HG03039 (cell line): ENCODE measurements around the gene NF2.

ENCODE experiments used
- ATAC-seq: cut with Tn5 transposase; IDR thresholded peaks from one replicate; pipeline ENCODE4 v1.9.1; 2021; ENCODE audit warnings: mild to moderate bottlenecking, moderate library complexity; ENCODE audit not compliant: unreplicated experiment

NF2 gene

DNA sequence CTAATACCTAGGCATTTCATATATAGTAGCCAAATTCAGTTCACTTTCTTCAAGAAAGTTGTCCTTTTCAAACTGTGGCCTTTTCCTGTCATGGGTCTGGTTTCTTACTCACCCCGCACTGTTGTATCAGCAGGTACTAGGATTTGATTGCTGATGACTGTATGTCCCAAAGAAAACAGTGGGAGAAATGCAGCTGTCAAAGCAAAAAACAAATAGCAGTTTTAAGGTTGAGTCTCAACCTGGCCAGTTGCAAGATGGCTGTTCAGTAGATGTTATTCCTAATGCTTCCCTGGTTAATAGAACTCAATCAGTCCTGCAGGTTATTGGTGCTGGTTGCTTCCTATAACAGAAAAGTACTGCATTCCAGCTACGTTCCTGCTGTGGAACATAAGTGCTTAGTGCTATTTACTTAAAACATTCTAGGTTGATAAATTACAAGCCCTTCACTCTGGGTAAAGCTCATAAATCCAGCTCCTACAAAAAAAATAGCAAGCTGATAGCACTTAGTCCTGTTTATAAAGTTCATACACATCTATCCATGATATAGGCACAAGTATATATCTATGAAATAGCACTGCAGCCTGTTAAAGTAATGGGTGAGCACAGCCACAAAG lies 26.6 kb downstream of the NF2 start:
- ATAC-seq = no peak

DNA sequence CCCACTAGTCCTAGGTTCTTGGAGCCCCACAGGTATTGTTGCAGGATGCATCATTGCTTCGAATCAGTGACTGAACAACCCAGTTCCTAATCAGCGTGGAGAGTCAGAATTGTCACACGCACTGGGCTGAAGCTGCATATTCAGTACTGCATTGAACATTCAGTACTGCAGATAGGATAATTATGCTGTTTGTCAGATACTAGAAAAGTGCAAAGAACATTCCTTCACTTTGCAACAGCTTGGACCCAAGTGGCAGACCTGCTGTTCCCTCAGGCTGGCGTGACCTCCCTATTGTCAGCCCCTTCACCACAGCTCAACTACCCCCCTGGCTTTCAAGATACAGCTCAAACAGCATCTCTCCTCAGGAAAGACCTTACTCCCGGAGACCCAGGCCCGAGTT lies 27.6 kb downstream of the NF2 start:
- no peak for ATAC-seq

DNA sequence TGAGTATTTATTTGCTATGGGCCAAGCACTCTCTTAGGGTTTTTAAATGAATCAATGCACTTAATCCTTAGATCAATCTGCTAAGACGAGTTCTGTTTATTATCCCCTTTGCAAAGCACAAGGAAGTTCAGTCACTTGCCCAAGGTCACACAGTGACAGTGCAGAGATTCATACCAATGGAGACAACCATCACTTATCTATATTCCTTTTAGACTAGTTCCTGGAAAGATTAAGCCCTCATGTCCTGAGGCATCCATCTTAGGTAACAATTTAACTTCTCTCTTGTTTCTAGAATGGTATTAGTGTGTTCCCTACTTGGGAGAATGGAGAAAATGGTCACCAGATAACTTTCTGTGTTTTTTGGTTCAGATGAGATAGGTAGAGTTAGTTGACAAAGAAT lies 28.3 kb downstream of the NF2 start:
- no peak for ATAC-seq

DNA sequence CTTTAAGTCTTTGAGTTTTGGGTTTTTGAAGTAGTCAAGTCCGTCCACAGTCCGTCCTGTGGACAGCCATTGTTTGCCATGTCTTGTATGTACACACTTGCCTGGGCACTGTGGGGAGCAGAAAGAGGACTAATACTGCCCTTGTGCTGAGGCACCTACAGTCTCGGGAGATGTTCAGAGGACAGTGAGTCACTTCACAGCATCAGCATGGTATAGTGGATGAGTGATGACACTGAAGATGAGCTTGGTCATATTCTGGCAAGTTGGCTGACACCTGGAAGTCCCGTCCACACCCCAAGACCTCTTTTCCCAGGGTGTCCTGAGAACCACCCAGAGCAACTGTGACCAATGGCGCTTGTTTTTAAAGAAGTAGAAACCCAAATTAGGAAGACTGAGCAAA lies 29.2 kb downstream of the NF2 start:
- ATAC-seq = no peak

DNA sequence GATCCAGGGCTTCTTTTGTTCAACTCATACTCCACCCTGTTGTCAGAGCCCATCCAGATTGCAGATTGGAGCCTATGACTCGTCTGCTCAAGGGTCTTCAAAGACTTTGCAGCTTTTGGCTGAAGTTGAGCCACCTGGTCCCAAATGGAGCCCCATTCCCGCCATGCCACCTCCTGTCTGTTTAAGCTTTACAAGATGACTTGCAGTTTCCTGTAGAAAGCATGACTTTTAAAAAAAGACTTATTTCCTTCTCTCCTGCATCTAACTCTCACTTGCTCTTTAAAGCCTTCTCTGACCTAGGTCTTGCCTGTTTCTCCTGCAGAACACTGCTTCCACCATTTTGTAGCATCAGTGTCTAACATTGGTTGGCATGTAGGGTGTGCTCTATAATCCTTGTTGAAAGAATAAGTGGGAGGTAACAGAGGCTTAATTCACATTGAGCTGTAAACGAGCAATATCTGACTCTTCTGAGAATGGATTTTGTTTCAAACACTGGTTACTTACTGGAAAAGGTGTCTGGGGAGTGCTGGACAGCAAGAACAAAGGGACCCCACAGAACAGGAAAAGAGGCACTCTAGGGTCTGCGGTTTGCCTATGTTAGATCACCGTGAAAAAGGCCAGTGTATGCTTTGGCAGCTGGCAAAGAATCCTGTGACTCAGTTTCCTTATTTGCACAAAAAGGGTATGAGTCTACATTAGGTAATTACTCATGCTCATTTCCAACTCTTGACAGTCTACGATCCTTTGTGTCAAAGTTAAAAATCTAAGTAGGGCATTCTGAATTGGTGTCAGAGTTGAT lies 30.3 kb downstream of the NF2 start:
- ATAC-seq = no peak

DNA sequence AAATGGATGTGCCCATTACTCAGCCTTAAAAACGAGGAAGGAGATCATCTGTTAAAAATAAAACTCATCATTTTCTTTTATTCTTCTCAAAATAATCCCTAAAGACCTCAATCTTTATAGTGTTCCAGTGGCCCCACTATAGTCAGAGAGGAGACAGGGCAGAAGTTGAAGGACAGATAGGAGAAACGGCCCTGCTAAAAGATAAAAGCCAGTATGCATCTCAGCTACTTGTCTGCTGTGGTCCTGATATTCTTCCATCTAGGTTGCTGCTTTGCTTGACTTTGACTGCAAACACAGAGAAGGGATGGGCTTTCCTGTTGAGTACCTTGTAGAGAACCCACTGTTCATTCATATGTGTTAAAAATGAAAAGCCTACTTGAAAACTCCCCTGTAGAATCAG lies 31.4 kb downstream of the NF2 start:
- no peak for ATAC-seq

DNA sequence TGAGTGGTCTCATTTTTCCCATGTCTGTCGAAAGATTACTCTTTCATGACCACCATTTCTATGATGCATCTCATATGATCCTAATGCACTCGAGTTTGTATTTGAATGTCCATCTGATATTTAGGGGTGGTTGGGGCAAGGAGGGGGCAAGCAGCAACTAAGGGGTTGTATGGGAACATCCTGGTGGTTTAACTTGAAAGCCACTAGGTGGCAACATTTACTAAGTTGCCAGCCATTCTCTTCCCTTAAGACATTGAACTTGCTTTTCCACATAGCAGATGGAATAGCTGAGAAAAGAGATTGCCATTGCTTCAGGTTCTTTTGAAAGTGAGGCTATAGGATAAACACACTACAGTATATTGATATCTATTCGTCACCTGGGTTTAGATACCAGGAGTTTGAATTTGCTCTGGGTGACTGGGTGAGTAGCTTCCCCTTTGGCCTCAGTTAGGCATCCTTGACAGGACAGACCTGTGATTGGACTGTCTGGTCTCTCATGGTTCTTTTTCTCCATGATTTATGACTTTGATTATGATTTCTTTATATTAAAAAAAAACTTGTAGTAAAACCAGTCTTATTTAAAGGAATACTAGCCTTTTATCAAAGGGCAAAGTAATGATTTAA lies 32.4 kb downstream of the NF2 start:
- no peak for ATAC-seq

DNA sequence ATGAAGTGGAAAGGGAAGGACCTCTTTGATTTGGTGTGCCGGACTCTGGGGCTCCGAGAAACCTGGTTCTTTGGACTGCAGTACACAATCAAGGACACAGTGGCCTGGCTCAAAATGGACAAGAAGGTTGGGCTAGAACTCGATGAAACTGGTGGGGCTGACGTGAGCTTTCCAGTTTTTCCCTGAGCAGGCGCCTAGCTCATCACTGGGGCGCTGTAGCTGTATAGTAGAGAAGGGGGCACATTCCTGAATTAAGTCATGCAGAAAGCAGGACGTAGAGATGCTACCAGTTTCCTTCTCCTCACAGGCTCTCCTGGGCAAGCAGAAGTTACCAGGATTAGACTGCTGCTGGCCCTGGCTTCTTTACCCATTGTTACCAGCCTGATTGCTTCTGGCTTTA lies 33.3 kb downstream of the NF2 start:
- no peak for ATAC-seq

DNA sequence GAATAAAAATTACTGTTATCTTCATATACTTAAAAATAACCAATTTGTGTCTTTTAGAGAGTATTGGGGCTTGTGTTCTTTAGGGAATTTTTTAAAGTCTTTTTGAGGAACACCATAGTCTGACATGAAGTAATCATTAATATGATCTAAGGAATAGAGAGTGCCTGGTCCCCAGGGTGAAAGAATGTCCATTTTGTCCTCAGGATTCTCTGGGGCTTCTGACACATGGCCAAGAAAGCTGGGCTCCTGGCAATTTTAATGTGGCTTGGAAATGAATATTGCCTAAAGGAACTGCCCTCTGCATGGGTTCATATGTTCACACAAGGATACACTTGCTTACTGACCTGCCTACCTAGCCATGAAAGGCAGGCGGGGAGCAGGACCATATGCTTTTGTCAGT lies 33.7 kb downstream of the NF2 start:
- ATAC-seq = no peak

DNA sequence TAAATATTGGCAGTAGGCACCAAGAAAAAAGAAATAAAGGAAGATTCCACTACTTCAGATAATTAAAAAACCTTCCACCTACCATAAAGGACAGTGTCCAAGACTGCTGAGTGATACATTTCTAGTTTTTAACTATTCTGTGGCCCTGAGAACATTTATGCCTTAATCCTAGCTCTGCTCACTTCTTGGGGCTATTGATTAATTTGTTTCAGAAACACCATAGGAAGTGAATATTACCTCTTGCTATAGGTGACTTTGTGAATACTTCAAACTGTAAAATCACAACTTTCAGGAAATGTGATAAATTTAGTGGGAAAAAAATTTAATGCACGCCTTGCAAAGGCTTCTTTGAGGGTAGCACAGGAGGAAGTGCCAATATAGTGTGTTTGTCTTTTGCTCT lies 35.2 kb downstream of the NF2 start:
- no peak for ATAC-seq

DNA sequence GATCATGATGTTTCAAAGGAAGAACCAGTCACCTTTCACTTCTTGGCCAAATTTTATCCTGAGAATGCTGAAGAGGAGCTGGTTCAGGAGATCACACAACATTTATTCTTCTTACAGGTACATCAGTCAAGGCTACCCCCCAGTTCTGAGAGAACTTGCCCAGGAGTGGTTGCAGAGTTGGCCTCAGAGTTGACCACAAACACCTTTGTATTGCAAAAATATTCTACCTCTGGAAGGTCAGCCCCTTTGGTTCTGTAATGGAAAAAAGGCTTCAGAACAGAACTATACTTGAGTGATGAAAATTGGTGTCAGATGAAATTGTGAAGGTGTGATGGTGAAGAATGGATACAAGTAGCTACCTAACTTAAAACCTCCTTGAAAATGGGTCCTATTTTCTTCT lies 35.7 kb downstream of the NF2 start:
- no peak for ATAC-seq

DNA sequence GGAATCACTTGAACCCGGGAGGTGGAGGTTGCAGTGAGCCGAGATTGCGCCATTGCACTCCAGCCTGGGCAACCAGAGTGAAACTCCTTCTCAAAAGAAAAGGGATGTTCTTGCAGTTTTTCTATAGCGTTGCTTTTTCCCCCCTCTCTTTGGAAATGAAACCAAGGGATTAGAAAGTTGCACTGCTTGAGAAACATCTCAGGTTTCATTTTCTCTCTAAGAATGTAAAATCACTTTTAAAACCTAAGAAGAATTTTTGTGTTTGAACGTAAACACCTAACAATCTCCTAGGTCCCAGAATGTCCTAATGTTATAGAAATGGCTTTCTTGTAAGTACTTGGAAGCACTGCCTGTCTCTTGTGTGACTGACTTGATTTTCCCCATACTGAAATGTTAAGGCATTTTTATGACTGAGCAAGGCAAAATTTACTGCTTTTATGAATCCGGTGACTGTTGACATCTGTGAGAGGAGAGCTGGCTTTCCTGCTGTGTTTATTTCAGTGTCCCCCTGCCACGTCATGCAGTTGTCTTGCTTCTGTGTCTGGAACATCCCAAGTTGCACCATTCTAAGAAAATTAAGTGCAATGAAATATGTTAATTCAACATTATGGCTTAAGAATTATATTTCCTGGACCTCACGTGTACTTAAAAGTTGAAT lies 37.7 kb downstream of the NF2 start:
- ATAC-seq = no peak

DNA sequence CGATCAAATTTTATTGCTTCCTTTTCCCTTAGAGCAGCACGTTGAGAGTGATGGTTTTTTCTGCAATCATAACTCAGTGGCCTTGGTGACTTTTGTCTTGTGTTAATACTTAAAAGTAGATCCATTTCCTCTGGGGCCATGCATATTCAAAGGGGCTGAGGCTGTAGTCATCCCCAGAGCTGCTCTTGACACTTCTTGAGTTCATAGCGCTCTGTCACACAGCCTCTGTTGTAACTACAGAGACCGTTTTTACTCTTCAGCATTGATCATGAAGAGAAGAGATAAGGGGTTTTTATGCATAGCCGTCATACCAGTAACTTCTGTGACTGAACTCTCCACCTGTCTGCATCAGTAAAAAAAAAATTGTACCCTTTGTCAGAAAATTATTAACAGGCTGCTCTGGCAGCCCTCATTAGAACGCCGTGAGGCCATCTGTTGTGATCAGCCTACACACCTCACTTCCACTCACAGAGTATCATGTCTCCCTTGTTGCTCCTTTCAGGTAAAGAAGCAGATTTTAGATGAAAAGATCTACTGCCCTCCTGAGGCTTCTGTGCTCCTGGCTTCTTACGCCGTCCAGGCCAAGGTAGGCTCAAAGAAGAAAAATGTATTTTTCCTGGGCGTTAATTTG lies 38.4 kb downstream of the NF2 start:
- ATAC-seq = no peak

DNA sequence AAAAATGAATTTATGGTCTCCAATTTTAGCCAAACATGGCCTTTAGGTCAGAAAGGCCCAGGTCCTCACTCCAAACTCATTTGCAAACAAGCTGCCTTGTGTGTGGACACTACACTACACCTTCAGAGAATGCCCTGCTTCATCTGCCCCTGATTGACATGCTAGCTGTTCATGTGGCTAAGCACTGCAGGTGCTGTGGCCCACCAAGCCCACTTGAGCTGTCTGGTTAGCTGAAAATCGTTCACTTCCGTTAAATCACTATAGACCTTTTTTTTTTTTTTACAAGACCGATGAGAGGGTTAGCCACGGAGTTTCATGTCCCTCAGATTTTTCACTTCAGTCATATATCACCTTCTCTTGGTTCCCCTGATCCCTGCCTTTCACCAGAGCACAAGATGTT lies 39.3 kb downstream of the NF2 start:
- no peak for ATAC-seq

DNA sequence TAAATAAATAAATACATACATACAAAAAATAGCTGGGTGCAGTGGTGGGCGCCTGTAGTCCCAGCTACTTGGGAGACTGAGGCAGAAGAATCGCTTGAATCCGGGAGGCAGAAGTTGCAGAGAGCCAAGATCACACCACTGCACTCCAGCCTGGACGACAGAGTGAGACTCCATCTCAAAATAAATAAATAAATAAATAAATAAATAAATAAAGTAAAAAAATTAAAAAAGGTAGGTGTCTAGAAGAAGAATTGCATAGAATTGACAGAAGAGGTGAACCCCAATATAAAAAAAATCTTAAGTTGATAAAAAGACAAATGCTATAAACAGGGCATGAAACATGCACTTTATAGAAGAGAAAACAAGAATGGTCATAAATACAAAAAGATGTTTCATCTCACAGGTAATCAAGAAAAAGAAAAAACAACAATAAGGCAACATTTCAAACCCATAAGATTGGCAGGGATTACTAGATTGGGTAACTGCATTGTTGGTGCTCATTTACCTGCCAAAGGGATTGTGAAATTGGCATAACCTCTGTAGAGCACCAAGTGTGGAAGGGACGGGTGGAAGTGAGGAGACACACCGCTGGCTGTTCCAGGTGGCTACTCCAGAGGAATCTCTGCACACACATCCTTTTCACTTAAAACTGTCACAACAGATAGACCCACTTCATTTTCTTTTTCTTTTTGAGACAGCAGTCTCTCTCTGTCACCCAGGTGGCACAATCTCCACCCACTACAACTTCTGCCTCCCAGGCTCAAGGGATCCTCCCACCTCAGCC lies 44.7 kb downstream of the NF2 start:
- ATAC-seq = no peak

DNA sequence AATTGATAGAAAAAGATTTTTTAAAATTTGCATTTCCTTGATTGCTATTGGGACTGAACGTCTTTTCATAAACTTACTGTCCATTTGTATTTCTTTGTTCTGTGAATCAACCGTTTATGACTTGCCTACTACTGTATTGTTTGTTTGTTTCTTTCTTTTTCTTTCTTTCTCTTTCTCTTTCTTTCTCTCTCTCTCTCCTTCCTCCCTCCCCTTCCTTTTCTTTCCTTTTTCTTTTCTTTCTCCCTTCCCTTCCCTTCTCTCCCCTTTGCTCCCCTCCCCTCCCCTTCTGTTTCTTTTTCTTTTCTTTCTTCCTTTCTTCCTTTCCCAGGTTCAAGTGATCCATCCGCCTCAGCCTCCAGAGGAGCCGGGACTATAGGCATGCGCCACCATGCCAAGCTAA lies 46.9 kb downstream of the NF2 start:
- ATAC-seq = no peak

DNA sequence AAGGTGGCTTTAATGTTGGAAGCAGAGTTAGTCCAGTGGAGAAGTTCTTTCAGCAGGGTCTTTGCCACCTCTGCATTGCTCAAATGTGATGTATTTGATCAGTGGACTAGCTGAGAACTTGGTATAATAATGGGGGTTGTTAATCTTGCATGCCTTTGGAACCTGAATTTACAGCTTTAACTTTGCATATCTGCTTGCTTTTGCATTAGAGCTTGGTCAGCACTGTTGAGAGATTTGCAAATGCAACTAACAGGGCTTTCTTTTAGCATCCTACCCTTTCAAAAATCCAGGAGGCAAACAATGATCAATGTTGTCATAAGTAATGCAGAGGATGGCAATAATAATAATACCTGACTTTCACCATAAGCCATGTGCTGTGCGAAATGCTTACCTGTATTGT lies 48.2 kb downstream of the NF2 start:
- no peak for ATAC-seq

DNA sequence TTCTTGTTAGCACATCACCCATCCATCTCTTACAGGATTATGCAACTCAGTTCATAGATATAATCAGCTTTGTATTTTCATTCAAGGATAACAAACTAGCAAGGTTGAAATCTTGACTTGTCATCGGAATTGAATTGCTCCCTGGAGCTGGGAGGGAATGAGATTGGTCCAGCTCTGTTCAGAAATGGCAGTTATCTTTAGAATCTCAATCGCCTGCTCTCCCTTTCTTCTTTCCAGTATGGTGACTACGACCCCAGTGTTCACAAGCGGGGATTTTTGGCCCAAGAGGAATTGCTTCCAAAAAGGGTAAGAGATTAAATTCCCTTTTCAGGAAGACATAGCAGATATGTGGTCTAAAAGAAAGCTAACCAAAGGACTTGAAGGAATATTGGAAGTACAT lies 51.0 kb downstream of the NF2 start:
- no peak for ATAC-seq

DNA sequence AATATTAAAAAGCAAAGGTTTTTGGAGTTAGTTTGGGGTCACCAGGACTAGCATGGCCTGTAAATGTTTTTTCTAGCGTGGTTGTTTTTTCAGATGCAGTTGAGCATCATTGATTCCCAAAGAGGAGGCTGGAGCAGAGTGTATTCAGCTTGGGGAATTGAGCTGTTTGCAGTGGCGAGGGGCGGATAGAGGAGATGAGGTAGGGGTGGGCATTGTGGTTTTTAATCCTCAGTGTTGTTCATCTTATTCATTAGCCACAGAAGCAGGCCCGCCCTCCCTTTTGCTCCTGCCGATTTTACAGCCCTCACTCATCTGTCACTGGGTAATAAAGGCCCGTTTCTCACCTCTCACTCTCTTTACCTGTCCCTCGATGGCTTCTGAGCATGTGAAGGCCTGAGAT lies 51.4 kb downstream of the NF2 start:
- no peak for ATAC-seq

DNA sequence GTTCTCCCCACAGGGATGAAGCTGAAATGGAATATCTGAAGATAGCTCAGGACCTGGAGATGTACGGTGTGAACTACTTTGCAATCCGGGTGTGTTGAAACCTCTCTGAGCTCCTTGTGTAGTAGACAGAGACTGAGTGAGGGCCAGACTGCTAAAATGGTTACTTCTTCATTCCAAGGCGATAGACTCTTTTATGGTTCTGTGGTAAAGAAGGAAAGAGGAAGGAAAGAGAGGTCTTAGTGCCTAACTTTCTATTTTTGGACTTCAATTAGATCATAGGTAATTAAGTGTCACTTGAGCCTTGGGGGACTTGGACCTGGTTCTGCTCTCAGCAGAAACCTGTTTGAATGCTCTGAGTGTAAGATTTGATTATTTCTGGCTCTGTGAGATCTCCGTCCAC lies 54.7 kb downstream of the NF2 start:
- ATAC-seq = no peak

DNA sequence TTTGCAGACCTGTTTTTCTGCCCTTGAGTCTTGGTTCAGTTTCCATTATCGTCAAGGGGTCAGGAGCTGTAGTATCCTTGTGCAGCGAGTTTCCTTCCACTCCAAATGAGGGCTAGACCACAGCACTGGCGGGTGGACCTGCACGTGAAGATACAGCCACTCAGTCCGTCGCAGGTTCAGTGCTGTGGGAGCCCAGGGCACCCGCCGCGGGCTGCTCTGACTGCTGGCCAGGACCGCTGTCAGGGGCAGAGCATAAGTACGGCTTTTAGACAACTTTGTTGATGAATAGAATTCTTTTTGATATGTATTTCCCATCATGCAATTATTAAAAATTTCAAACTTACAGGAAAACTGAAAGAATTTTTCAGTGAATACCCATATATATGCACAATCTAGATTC lies 56.6 kb downstream of the NF2 start:
- ATAC-seq = no peak
